ENCODE measurements around the gene PIGO. TPM values are rescaled to one million over a fixed set of nuclear protein-coding genes. Genes with fewer than 3 reads are reported as not detected.

Gene PIGO
- total RNA-seq, 2 donors from 2014 or later, result 15.0 to 16.6 TPM

DNA sequence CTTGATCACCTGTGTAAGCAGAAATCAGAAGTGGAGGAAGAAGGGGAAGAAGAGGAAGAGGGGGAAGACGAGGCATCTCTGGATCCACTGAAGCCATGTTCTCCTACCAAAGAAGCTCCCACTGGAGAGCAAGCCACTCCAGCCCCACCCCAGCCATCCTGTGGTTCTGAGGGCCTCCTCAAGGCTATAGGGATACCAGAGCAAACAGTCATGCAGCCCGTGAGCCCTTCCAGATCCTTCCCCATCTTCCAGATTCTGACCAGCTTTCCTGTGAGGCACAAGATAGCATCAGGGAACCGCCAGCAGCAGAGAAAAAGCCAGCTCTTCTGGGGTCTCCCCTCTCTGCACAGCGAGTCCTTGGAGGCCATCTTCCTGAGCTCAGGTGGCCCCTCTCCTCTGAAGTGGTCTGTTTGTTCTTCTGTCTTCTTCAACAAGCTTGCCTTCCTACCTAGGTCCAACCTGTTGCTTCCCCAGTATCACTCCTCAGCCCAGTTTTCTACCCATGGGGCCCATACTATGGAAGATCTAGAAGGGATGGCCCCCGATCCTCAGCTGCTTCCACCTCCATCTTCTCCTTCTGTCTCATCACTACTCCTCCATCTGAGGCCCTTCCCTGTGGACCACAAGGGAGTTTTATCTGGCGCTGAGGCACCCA, 53.4 kb downstream of the PIGO start:
- H3K4me1 Mint-ChIP-seq, result no peaks in the 10 kb centered on the region
- H3K27me3 Mint-ChIP-seq, result no peaks in the 10 kb centered on the region
- peaks cover 49% of the 10 kb centered on the region for H3K36me3 Mint-ChIP-seq (ENCODE audit: low read depth)
- ATAC-seq (replicated peaks), result no peak
- peak overlapping the region; percentile 64 for H3K27ac Mint-ChIP-seq
- no peaks in the 10 kb centered on the region for H3K9me3 Mint-ChIP-seq
- no peak overlapping the region for H3K4me3 Mint-ChIP-seq

DNA sequence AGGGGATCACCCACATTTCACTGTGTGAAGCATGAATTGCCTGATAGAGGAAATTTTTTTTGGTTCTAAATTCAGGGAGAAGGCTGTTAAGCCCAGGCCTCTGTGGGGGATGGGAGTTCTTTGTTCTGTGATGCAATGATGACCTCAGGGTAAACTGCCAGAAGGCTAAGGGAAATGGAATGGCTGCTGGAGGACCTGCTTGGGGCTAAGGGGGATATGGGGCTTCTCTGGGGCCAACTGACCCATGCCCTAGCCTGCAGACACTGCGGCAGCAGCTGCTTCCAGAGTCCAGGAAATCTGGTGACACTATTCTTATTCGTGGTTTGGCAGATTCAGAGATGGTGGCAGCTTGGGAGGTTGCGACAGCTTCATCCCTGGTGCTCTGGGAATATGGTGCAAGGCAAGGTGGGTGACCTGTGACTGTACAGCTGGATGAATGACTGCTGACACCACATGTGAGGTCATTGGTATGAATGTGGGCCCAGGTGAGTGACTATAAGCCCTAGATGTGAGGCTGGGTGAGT, 54.2 kb downstream of the PIGO start:
- peak; percentile 11 for ATAC-seq (replicated peaks)
- Mint-ChIP-seq H3K9me3 (no peaks in the 10 kb centered on the region), H3K27ac (peak overlapping the region; percentile 64), H3K27me3 (no peaks in the 10 kb centered on the region), H3K4me1 (no peaks in the 10 kb centered on the region), H3K36me3 (ENCODE audit: low read depth) (peaks cover 41% of the 10 kb centered on the region), H3K4me3 (no peak overlapping the region)

Other genes starting within 250 kb of the PIGO start
- gene PHF24, start 138.3 kb downstream of the PIGO start, total RNA-seq, result under 1 TPM in 1 of 2 donors, not detected in 1; 0.16 TPM
- 10 to 100 TPM in 1 of 2 donors, 1 to 10 TPM in 1; 4.4 to 10.7 TPM for gene DNAJB5, start 106.8 kb downstream of the PIGO start, total RNA-seq
- gene VCP, start 24.0 kb downstream of the PIGO start, total RNA-seq, result 100 to 1,000 TPM; 235 to 322 TPM
- 100 to 1,000 TPM in 1 of 2 donors, 10 to 100 TPM in 1; 94.2 to 124 TPM for gene FANCG, start 16.6 kb downstream of the PIGO start, total RNA-seq
- gene STOML2, start 6.5 kb upstream of the PIGO start, total RNA-seq, result 100 to 1,000 TPM; 117 to 226 TPM
- 10 to 100 TPM; 10.6 to 18.8 TPM for gene ATOSB, start 19.3 kb upstream of the PIGO start, total RNA-seq
- 1 to 10 TPM; 1.4 to 1.7 TPM for gene UNC13B, start 65.4 kb upstream of the PIGO start, total RNA-seq